H1 (cell line): Measurements from ENCODE around the gene ACY1. TPM values are rescaled to one million over a fixed set of nuclear protein-coding genes. Genes with fewer than 3 reads are reported as not detected.

ENCODE experiments used
- BRCA1 ChIP-seq: IDR thresholded peaks from 2 replicates; pipeline ENCODE4 v1.6.1; 2012; ENCODE audit warnings: low read depth, low read length, improper control_type of control experiment
- KDM1A ChIP-seq: fragments of 200-600, 300-600 bp; sonication (generic); IDR thresholded peaks from 2 replicates; pipeline ENCODE4 v1.7.1; 2016; ENCODE audit warnings: mild to moderate bottlenecking, low read length, borderline replicate concordance
- SAP30 ChIP-seq: fragments of 300-600 bp; sonication (generic); IDR thresholded peaks from 2 replicates; pipeline ENCODE4 v1.7.1; 2012; ENCODE audit warnings: low read length, moderate library complexity, mild to moderate bottlenecking, inconsistent platforms; ENCODE audit not compliant: insufficient read depth, insufficient replicate concordance
- SUZ12 ChIP-seq: fragments of 200-600 bp; sonication (generic); IDR thresholded peaks from 2 replicates; pipeline ENCODE4 v1.6.1; 2012; ENCODE audit warnings: mild to moderate bottlenecking, inconsistent platforms, low read length, moderate library complexity, mixed read lengths
- TBP ChIP-seq: IDR thresholded peaks from 2 replicates; pipeline ENCODE4 v1.6.1; 2011; ENCODE audit warnings: low read depth, low read length, improper control_type of control experiment
- polyA plus RNA-seq, 7 experiments: library from polyadenylated mRNA; depleted of rRNA in 3 of 7; stranded (reverse) in 5 of 7; unstranded in 2 of 7; fragments of >200 nt in 5 of 7; fragments of 200-250 nt in 2 of 7; gene quantifications; 1 replicate in 5 of 7; 2 replicates in 1 of 7; 4 replicates in 1 of 7; pipeline versions ENCODE4 v1.2.1 to v1.2.3, GENCODE V29; 2011 to 2013; ENCODE audit warnings: missing spikeins in 2 of 7, mixed read lengths in 2 of 7
- total RNA-seq: library from RNA; stranded (reverse); fragmentation: NEBNext Ultra II Directional; extraction: Animal tissue kit (Norgen Biotek cat#: 25700); gene quantifications from 2 replicates; pipeline ENCODE4 v1.2.1, GENCODE V29; 2021

The ACY1 gene
- total and polyA plus RNA-seq, 2 of the 8 experiments (the other 6 are each of a cell fraction or from before 2014, with no cell fraction given) = 48.3 to 113 TPM

- TF ChIP-seq SUZ12 (no peak), SAP30 (no peak), BRCA1 (no peak), TBP (no peak), KDM1A (no peak)
Measured at GRCh38 chr3:52018319-52019000, 35.1 kb downstream of the ACY1 start (continued).
